Measurements from ENCODE around the gene KIF7. TPM values are rescaled to one million over a fixed set of nuclear protein-coding genes. Genes with fewer than 3 reads are reported as not detected.

The KIF7 gene
- total and polyA plus RNA-seq, 2 donors (not counting 3 experiments of a cell fraction or from before 2014, with no cell fraction given), result 4.2 to 11.3 TPM

DNA sequence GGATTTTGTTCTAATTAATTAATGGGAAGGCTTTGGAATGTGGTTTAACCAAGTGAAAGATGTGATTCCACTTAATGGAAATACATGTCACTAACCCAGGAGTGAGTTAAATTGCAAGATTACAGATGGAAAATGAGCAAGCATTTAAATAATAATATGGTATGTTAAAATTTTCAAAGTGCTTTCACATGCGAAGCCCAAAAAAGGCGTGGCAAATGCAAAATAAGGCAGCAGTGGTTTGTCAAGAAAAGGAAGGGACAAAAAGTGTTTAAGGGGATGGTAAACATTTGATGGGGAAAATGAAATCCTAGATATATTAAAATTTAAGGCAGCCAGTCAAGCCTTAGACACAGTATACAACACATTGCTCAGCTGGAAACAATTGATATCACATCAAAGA is 77.1 kb downstream of the KIF7 start:
- Histone ChIP-seq H3K27ac (ENCODE audit: insufficient read depth, low read depth, low read length) (no peak overlapping the region), H3K27me3 (ENCODE audit: control insufficient read depth in 2 of 2, insufficient read depth in 2 of 2, low read length in 2 of 2) (no peaks in the 10 kb centered on the region), H4K20me1 (replicated peaks; ENCODE audit: control insufficient read depth, extremely low read depth, insufficient read depth, low read length) (no peaks in the 10 kb centered on the region), H3K79me2 (ENCODE audit: control insufficient read depth, insufficient read depth, low read length) (peaks cover 69% of the 10 kb centered on the region), H3K36me3 (ENCODE audit: control insufficient read depth in 2 of 2, extremely low read depth in 1 of 2, insufficient read depth in 2 of 2, low read length in 2 of 2) (no peaks in the 10 kb centered on the region), H3K9me3 (replicated peaks; ENCODE audit: control insufficient read depth, insufficient read depth, low read length) (no peaks in the 10 kb centered on the region), H3K9me1 (replicated peaks; ENCODE audit: control insufficient read depth, extremely low read depth, insufficient read depth, low read length) (no peaks in the 10 kb centered on the region), H3K4me3 (replicated peaks in 1 of 3; ENCODE audit: insufficient read depth in 1 of 3, low read depth in 1 of 3, low read length in 3 of 3) (peak overlapping the region in 1 of 3 experiments; percentile 56), H3K9ac (replicated peaks; ENCODE audit: extremely low read depth, insufficient read depth, low read length) (peak overlapping the region; percentile 13), H2AFZ (ENCODE audit: low read depth, low read length) (no peak overlapping the region), H3K4me2 (ENCODE audit: insufficient read depth, low read length) (peak overlapping the region; percentile 92), H3K4me1 (ENCODE audit: control insufficient read depth, extremely low read depth, insufficient read depth, low read length) (peaks cover 18% of the 10 kb centered on the region)
- FAIRE-seq (no peak), DNase-seq (ENCODE audit: low read depth, low spot score) (no peak)
- intact Hi-C loops (cut with micrococcal nuclease), result no loop called here
- POLR2A ChIA-PET, result interaction anchor here (0.6 to 0.8 kb wide), 3 partner anchors 9 to 932 kb away, joined by 3 to 11 read pairs (median 6); no protein-coding TSS in a partner anchor
- dilution Hi-C loops (cut with MboI; ENCODE audit: extremely low pct_ligation_motif_present, low sequenced_read_pairs), result no loop called here
- BruUV-seq (replicated peaks), result no TSS peak
- CTCF ChIA-PET, result no interaction called here
- TF ChIP-seq FOS (IDR thresholded peaks at IDR 0.05; ENCODE audit: borderline replicate concordance, insufficient read depth, low read length) (no peak), POLR2AphosphoS5 (IDR thresholded peaks at IDR 0.05; ENCODE audit: insufficient read depth, low read depth, low read length) (no peak), GATA2 (IDR thresholded peaks at IDR 0.05; ENCODE audit: insufficient read depth, insufficient read length, low read depth, low read length) (no peak), EZH2 (IDR thresholded peaks at IDR 0.05; ENCODE audit: borderline replicate concordance, low read depth, low read length, severe bottlenecking) (no peak), MYC (IDR thresholded peaks at IDR 0.05; ENCODE audit: low read depth, low read length) (no peak), JUN (IDR thresholded peaks at IDR 0.05; ENCODE audit: borderline replicate concordance, insufficient read depth, insufficient read length, low read depth) (no peak), POLR2A (IDR thresholded peaks at IDR 0.05; ENCODE audit: low read depth, low read length) (no peak)
- TF ChIP-seq, protein P1, sequence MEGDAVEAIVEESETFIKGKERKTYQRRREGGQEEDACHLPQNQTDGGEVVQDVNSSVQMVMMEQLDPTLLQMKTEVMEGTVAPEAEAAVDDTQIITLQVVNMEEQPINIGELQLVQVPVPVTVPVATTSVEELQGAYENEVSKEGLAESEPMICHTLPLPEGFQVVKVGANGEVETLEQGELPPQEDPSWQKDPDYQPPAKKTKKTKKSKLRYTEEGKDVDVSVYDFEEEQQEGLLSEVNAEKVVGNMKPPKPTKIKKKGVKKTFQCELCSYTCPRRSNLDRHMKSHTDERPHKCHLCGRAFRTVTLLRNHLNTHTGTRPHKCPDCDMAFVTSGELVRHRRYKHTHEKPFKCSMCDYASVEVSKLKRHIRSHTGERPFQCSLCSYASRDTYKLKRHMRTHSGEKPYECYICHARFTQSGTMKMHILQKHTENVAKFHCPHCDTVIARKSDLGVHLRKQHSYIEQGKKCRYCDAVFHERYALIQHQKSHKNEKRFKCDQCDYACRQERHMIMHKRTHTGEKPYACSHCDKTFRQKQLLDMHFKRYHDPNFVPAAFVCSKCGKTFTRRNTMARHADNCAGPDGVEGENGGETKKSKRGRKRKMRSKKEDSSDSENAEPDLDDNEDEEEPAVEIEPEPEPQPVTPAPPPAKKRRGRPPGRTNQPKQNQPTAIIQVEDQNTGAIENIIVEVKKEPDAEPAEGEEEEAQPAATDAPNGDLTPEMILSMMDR (IDR thresholded peaks at IDR 0.05; ENCODE audit: extremely low read depth in 1 of 2, insufficient read depth in 1 of 2, low read depth in 1 of 2, low read length in 2 of 2), result no peak
- TF ChIP-seq, protein P2, sequence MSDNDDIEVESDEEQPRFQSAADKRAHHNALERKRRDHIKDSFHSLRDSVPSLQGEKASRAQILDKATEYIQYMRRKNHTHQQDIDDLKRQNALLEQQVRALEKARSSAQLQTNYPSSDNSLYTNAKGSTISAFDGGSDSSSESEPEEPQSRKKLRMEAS (IDR thresholded peaks at IDR 0.05; ENCODE audit: insufficient read depth, insufficient read length), result no peak

Other genes starting within 250 kb of the KIF7 start
- gene RHCG, start 158.9 kb downstream of the KIF7 start, total RNA-seq, result not detected in 2 replicates
- not detected in 2 replicates for gene RHCG, start 158.9 kb downstream of the KIF7 start, polyA plus RNA-seq
- gene TICRR, start 80.0 kb downstream of the KIF7 start, total RNA-seq, result 19.4 and 20.5 TPM in 2 replicates
- gene TICRR, start 80.0 kb downstream of the KIF7 start, polyA plus RNA-seq, result 4.8 and 4.9 TPM in 2 replicates
- gene PLIN1, start 23.9 kb upstream of the KIF7 start, total RNA-seq, result 0.12 TPM in 1 of 2 replicates, not detected in the other
- 0.07 and 0.08 TPM in 2 replicates for gene PLIN1, start 23.9 kb upstream of the KIF7 start, polyA plus RNA-seq
- gene PEX11A, start 35.3 kb upstream of the KIF7 start, total RNA-seq, result 3.2 and 3.7 TPM in 2 replicates
- gene PEX11A, start 35.3 kb upstream of the KIF7 start, polyA plus RNA-seq, result 4.3 and 4.4 TPM in 2 replicates
- gene WDR93, start 35.3 kb upstream of the KIF7 start, total RNA-seq, result not detected in 2 replicates
- 0.05 and 0.07 TPM in 2 replicates for gene WDR93, start 35.3 kb upstream of the KIF7 start, polyA plus RNA-seq
- gene MESP1, start 95.8 kb upstream of the KIF7 start, total RNA-seq, result 1.0 and 1.7 TPM in 2 replicates
- 0.68 and 1.0 TPM in 2 replicates for gene MESP1, start 95.8 kb upstream of the KIF7 start, polyA plus RNA-seq
- 0.42 TPM in 1 of 2 replicates, not detected in the other for gene MESP2, start 120.9 kb upstream of the KIF7 start, total RNA-seq
- 0.21 and 0.43 TPM in 2 replicates for gene MESP2, start 120.9 kb upstream of the KIF7 start, polyA plus RNA-seq
- 199 and 221 TPM in 2 replicates for gene ANPEP, start 159.4 kb upstream of the KIF7 start, total RNA-seq
- 177 and 190 TPM in 2 replicates for gene ANPEP, start 159.4 kb upstream of the KIF7 start, polyA plus RNA-seq
- gene AP3S2, start 238.5 kb upstream of the KIF7 start, total RNA-seq, result 20.4 and 31.1 TPM in 2 replicates
- gene AP3S2, start 238.5 kb upstream of the KIF7 start, polyA plus RNA-seq, result 8.8 and 14.6 TPM in 2 replicates

Data from endothelial cell of umbilical vein (primary cell).